T1000 (cell line): ENCODE results near the gene DPM2.

Experiments used
- DNase-seq: peaks from one replicate; lab custom pipeline; 2025; ENCODE audit warnings: mixed read lengths; lab: John Stamatoyannopoulos, UW

Gene DPM2, protein sequence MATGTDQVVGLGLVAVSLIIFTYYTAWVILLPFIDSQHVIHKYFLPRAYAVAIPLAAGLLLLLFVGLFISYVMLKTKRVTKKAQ

DNA sequence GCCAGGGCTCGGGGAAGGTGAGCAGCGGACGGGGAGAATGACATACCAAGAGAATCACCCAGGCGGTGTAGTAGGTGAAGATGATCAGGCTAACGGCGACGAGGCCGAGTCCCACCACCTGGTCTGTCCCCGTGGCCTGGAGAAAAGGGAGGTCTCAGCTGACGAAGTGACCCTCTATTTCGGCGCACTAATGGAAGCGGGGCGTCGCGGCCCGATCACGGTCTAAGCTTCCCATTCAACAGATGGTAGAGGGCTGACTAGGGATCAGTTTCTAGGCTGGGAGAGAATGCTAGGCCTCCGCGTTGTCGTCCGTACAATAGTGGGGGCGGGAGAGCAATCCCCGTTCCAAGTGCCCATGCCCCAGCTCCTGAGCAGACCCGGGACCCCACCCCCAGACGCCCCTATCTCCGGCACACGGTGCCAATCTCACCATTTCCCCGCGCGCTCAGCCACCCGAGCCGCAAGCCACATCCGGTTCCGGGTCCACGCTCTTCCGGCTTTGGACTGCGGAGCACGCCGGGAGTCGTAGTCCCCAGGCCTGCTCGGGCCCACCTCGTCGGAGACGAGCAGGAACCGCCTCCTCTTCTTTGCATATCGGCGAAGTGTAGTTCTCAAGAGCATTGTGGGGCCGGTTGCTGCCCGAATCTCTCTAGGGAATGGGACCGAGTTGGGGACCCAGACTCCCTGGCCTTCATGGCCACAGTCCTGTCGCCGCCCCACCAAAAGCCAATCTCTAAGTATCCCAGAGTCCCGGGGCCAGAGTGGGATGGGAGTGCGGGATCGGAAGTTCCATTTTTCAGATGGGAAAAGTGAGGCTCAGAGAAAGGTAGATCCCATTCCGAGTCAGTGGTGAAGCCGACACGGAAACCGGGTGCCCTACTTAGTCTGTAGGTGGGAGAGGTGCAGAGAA is at the start of gene DPM2:
Gene DPM2 (minus strand): TSS at position 467 of the 910 bp plus-strand sequence. CDS start 34 bp downstream, at position 433.
- peak; percentile 40 for DNase-seq

DNA sequence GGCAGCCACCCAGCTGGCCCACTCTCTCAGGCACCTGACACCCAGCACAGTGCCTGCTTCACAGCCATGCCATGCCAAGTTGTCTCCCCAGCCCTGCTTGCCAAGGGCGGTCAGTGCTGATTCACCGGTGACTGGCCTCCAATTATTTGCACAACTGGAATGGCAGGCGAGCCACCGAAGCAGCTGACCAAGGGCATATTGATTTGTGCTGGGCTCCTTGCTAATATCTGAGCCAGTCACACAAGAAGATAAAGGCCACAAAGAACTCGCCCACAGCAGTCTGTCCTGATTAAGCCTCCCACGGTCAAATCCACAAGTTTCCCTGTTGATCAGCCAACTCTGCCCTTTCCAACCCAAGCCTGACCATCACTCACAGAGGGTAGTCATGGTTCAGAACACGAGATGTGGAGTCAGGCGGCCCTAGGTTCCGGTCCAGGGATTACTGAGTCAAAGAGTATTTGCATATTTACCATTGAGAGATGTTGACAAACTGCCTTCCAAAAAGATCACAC is 49.5 kb upstream of the DPM2 start:
- no peak for DNase-seq

DNA sequence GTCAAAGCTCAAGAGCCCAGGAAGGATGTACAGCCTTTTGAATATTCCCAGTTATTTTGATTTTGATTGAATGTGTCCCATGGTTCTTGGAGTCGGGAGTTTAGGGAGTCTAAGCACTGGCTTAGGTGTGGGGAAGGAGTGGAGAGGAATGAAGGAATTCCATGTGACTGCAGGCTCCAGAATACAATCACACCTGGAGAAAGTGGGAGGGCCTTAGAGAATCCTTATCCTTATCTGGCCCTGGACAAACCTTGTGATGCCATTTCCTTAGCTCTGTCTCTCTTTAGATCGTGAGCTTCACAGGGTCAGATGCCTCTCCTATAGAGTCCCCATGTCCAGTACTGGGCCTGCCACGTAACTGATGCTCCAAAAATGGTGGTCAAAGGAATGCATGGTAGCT is 47.4 kb upstream of the DPM2 start:
- no peak for DNase-seq

DNA sequence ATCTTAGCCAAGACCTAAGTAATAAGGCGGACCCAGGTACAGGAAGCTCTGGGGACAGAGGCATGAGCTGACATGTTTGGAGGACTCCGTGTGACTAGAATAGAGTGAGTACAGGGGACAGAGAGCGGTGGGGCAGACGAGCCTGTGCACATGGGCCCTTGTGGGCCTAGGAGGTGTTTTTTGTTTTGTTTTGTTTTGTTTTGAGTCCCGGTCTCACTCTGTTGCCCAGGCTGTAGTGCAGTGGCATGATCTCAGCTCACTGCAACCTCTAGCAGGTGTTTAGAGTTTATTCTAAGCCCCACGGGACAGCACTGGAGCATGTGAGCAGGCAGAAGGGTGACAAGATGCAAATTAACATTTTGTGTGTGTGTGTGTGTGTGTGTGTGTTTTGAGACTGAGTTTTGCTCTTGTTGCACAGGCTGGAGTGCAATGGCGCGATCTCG is 46.2 kb upstream of the DPM2 start:
- DNase-seq: no peak

DNA sequence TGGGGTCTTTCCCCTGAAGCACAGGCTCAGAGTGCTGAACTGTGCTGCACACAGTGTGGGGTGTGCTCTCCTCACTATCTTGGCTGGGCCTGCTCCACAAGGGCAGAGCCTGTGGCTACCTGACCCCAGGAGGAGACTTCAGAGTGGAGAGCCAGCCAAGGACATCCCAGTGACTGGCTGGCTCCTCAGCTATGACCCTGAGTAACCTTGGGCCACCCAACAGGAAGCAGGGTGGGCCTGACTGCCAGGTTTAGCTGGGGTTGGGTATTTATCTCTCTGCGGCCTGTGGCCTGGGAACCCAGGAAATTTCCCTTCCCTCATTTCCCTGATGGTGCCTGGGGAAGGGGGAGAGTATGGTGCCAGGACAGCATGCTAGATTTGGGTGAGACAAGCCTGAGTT is 45.3 kb upstream of the DPM2 start:
- no peak for DNase-seq

DNA sequence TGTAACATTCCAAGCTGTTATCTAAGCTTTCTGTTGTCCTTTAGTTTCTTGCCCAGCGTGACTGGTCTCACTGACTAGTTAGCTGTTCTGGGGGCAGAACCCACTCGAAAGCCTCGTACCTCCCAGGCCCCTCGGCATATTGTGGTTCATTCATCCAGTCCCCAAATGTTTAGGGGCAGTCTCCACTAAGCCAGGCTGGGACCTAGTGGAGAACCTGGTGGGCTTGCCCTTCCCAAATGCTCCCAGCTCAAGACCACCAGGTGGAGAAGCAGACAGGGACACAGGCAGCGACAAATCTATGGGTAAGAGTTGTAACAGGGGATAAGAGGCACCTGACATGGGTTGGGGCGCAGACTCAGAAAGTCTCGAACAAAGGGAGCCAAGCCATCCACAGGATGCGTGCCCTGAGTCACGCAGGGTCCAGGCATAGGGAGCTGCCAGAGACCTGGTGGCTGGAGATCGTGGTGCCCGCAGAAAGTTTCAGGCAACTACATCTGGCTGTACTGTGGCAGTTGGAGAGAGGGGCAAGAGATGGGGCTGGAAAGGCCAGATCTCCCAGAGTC is 44.0 kb upstream of the DPM2 start:
- DNase-seq: no peak

DNA sequence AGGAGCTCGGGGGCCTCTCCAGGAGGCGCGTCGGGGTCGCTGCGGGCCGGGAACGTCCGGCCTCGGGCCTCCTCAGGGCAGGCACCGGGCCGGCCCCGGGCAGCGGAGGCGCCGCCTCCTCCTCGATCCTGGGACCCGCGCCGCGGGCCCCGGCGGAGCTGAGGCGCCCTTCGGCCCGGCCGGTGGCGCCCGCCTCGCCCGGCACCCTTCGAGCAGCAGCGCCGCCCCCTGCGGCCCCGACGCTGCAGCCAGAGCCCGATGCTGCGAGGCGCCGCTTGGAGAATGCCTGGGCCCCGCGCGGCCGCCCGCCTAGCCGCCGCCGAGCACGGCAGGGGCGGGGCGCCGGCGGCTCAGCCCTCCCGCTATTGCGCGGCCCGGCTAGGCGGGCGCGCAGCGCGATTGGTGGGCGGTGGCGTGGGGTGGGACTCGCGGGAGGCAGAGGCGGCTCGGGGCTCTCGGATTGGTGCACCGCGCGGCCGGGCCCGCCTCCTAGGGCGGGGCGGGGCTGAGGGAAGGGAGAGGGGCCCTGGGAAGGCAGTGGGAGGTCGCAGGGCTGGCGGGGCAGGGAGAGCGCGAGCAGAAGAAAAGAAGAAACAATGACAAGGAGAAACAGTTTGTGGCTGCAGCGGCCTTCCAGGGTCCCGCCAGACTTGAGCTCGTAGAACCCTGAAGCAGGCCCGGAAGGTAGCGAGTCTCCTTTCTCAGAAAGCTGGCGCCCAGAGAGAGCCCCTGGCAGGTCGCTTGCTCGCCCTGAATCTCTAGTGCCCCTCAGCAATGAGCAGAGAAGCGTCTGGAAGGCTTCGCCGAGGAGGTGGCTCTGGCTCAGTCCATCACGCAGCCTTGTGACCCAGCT is 43.3 kb upstream of the DPM2 start, which contains the start of gene EEIG1:
Gene EEIG1 (minus strand): TSS at position 284 of the 853 bp plus-strand sequence. CDS start 852 bp downstream, outside the sequence.
- peak; percentile 90 for DNase-seq

DNA sequence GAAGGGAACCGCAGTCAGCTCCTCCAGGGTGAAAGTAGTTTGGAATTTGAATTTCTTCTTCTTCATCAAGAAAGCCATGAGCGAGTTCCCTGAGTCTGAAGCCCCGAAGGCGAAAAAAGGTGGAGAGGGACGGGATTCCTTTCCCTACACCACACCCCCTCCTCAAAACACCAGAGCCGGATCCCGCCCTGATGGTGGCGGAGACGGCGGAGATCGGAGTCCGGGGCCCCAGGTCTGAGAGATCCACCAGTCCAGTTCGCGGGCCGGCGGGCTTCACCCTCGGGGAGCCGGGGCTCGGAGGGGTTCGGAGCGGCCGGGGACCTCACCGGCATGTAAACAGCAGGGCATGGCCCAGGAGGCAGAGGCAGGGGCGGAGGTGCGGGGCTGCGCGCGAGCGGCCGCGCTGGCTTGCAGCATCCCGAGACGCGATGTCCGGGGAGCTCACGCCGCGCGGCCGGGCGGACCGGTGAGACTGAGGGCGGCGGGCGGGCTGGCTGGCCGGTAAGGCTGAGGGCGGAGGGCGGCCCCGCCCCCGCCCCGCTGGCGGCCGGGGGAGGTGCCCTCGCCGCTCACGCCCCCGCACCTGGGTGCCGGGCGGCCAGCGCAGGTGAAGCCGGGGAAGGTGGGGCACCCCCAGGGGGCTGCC is 42.5 kb upstream of the DPM2 start:
- no peak for DNase-seq

DNA sequence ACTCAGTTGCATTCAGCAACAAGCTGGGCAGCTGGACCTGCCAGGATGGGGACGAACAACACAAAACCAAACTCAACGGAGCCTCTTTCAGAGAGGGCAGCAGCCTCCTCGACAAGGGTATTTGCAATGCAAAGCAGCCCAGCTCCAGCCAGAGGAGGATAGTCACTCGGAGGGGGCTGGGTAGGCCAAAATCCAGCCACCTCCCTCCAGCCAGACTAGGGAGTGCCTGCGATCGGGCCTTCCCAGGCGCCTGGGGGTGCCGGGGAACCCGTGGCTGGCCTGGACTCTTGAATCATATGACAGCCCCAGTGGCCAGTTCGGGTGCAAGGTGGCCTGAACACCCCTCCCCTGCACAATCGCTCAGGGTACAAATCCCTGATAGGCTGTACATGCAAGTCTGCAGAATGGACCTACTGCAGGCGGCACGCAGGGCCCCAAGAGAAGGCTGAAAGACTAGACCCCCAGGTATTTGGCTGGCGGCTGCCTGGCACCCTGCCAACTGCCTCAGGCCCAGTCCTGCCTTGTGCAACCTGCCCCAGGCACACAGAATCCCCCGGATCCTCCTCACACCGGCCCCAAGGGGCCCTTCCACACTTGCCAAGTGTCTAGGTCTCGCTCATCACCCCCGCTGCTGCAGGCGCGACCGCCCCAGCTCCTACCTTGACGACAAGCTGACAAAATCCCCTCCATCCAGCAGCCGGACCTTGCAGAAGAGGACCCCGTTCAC is 41.8 kb upstream of the DPM2 start:
- DNase-seq: peak; percentile 32

DNA sequence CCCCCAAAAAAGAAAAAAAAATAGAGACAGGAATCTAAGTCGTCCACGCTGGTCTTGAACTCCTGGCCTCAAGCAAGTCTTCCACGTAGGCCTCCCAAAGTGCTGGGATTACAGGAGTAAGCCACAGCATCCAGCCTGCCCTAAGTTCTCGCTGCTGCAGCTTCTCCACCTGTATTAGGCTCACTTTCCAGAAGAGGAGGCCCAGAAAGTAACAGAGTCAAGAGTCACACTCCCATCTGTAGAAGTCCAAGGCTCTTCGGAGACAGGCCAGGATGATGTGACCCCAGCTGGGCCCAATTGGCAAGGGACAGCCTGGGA is 41.3 kb upstream of the DPM2 start:
- DNase-seq: no peak

DNA sequence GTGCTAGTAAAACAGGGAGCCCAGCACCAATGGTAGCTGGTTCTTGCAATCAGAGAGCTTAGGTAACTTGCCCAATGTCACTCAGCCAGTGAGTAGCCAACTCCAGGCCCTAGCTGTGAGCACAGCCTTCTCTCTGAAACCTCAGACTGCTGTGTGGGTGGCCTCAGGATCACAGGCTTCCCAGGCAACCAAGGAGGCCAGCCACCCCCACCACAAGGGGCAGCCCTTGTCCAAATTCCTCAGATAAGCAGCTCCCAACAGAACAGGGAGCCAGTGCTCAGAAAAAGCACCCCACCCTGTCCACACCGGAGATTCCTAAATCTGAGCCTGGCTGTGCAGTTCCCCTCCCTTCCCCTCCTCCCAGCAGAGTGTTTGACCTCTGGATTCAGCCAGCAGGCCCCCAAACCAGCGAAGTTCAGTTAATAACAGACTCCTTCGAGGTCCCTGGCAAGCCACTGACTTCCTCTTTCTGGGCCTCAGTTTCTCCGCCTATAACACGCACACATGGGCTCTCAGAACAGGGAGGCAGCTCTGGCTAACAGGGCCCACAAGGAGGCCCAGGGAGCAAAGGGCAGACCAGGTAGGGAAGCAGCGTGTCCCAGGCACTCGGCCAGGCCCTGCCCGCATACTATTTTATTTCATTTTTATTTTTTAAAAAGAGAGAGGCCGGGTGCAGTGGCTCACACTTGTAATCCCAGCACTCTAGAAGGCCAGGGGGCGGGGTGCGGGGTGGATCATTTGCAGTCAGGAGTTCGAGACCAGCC is 40.4 kb upstream of the DPM2 start:
- DNase-seq: no peak

DNA sequence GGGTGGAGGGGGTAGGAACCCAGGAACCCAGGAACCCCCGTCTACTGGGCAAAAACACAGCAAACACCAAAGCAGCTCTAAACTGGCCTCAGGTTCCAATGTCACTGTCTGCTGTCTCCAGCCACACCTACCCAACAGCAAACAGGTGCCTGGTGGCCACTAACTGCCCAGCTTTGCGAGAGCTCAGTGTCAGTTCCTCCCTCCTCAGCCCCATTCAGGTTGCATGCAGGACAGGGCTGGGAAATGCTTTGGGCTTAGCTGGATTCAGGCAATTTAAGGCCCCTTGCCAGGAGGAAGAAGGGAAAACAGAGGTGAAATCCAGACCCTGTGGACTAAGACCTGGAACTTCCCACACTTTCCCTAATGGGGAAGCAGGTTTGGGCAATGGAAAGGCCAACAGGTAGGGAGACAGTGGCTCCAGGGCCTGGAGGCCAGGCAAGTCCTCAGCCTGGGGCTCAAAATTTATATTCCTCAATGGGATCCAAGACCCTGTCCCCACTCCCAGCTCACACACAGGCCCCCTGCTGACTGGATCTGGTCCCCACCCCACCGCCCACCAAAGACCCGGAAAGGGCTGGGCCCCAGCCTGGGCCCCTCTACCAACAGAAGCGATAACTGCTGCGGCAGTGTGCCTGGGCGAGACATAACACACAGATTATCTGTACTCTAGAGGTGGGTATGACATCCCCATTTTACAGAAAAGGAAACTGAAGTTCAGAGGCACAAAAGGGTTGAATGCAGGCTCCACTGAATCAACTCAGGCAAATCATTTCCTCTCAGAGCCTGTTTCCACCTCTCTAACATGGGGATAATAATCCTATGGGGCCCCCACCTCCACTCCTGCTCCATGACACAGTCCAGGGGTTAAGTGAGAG is 39.6 kb upstream of the DPM2 start:
- DNase-seq: no peak

DNA sequence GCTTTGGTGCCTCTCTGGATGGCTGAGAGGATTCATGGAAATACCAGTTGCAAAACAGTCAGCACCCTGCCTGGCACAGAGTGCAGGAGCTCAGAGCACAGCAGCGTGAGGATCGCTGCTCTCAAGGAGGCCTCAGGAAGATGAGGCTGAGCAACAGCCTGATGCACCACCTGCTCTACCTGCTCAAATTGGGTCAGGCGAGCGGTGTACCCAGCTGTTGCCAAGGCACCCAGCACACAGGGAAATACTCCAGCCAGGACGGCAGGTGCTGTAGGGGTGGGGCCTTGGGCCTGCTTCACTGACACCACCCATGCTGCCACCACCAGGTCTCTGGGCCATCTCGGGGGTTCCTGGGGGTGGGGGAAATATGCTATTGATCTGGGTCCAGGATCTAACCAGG is 38.8 kb upstream of the DPM2 start:
- DNase-seq: no peak

DNA sequence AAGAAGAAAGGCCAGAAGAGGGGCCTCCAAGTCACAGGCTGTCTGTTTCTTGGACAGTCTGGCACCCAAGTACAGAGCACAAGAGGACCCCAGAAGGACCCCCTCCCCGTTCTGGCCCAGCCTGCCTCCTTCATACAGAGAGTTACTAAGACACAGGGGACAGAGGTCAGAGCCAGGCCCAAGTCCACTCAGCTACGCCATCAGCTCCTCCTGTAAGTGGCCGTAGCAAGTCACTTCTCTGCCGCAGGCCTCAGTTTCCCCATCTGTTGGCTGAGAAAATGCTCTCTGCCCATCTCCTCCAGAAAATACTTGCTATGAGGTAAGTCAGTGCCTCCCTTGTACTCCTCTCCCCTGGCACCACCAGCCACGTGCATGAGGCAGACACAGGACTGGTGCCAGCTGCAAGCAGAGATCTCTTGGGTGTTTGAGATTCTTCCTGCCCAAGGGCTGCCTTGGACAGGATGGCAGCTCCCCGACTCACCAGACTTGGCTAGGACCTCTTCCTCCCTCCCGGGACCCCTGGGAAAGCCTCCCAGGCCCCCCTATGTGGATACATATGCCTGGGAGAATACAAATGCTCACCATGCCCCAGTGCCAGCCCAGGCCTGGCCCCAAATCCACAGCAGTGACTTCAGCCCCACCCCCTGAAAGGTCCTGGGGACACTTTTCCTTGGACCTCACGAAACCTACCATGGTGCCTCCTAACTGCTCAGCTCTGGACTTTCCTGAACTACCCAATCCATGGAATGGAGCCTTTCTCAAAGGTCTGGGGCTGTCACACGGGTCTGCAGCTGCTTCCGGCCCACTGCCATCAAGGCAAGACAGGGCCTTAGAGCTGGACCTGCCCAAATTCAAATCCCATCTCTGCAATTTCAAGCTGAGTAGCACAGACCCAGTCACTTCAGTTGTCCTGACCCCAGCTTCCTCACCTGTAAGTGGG is 38.0 kb upstream of the DPM2 start:
- no peak for DNase-seq

DNA sequence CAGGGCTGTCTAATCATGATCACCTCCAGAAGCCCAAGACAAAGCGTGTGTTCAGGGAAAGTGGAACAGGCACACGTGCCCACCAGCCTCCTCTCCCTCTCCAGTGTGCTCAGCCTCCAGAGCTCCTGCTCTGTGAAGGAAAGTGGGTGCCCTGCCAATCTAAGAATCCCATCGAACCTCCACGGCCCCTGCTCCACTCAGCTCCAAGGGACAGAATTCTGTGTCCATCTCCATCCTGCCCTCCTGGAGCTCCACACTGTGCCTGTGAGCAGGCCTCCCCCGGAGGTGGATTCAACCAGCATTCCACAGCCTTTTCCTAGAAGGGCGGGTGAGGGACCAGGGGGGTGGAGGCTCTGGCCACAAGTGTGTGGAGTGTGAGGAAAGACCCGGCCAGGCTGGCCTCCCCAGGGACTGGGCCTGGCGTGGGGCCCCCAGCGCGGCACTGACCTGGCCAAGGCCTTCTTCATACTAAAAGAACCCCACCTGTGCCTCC is 37.2 kb upstream of the DPM2 start:
- DNase-seq: no peak

DNA sequence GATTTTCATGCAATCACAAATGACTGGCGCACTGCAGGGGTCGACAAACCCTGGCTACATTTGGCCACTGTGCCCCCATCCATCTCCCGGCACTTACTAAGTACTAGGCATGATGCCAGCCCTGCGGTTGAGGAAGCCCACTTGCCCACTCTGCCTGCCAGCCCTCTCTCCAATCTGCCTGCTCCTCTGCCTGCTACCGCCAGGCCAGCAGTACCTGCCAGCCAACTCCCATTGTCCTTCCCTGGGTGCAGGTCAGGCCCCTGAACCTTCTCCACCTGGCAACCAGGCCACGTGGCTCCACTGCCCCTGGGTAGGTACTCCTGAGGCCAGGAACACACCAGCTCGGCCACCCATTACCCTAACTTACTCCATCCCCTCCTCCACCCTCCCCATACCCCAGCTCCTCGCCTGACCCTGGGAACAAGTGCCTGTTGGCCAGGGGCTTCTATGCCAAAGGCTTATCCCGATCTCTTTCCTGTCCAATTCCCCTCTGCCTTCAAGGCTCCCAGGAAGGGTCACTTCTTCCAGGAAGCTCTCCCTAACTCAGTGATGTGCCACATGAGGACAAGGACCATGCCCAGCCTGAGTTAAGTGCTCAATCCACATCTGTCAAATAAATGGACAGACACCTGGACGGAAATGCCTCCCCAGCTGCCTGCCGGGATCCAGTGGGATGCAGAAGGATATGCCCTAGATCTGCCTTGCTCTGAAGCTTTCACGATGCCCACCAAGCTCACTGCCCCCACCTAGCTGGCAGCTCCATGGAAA is 36.5 kb upstream of the DPM2 start:
- no peak for DNase-seq
